Stimulated activated CD8-positive, alpha-beta memory T cell treated with anti-CD3 and anti-CD28 coated beads, Interleukin-4, amount 100 ng/mL, for 4 hours (primary cell): ENCODE data around the gene CHMP5.

ENCODE experiments used
- DNase-seq, 2 donors: peaks; one replicate each; pipeline ENCODE4 v3.0.0-alpha.2; 2020; ENCODE audit warnings: low read depth in 2 of 2, low spot score in 1 of 2

The CHMP5 gene

GRCh38 chr9:33273266-33273971 lies 8.6 kb downstream of the CHMP5 start:
- DNase-seq, result no peak

- DNase-seq, result no peak
Measured at GRCh38 chr9:33273972-33274328, 9.1 kb downstream of the CHMP5 start.

GRCh38 chr9:33277484-33277883 lies 12.6 kb downstream of the CHMP5 start:
- no peak for DNase-seq

GRCh38 chr9:33285502-33285901 lies 20.7 kb downstream of the CHMP5 start:
- no peak for DNase-seq

GRCh38 chr9:33287087-33287490 lies 22.2 kb downstream of the CHMP5 start:
- no peak for DNase-seq

GRCh38 chr9:33288235-33288634 lies 23.4 kb downstream of the CHMP5 start:
- no peak for DNase-seq

- DNase-seq, result no peak
Measured at GRCh38 chr9:33288828-33289483, 24.1 kb downstream of the CHMP5 start.

GRCh38 chr9:33289496-33289895 lies 24.6 kb downstream of the CHMP5 start:
- DNase-seq, result no peak

GRCh38 chr9:33289936-33290246 lies 25.0 kb downstream of the CHMP5 start:
- no peak for DNase-seq

- peak; percentile 96 to 98 for DNase-seq
Measured at GRCh38 chr9:33290247-33291030, 25.6 kb downstream of the CHMP5 start, which contains the start of gene NFX1. Gene NFX1, plus strand, starts transcription at chr9:33290516. Its CDS starts 57 bp downstream, at chr9:33290573.

GRCh38 chr9:33291031-33291397 lies 26.2 kb downstream of the CHMP5 start:
- no peak for DNase-seq

- DNase-seq, result no peak
Measured at GRCh38 chr9:33291901-33292300, 27.1 kb downstream of the CHMP5 start.

GRCh38 chr9:33293782-33294181 lies 28.9 kb downstream of the CHMP5 start:
- no peak for DNase-seq

- DNase-seq, result no peak
Measured at GRCh38 chr9:33294670-33295432, 30.0 kb downstream of the CHMP5 start.

GRCh38 chr9:33295571-33295970 lies 30.7 kb downstream of the CHMP5 start:
- DNase-seq, result no peak

- DNase-seq, result no peak
Measured at GRCh38 chr9:33297432-33297831, 32.6 kb downstream of the CHMP5 start.

- no peak for DNase-seq
Measured at GRCh38 chr9:33300546-33300945, 35.7 kb downstream of the CHMP5 start.

GRCh38 chr9:33304362-33304761 lies 39.5 kb downstream of the CHMP5 start:
- no peak for DNase-seq

GRCh38 chr9:33306037-33306436 lies 41.2 kb downstream of the CHMP5 start:
- no peak for DNase-seq

- no peak for DNase-seq
Measured at GRCh38 chr9:33307067-33307466, 42.2 kb downstream of the CHMP5 start.

GRCh38 chr9:33309903-33310302 lies 45.1 kb downstream of the CHMP5 start:
- no peak for DNase-seq

GRCh38 chr9:33310748-33311147 lies 45.9 kb downstream of the CHMP5 start:
- DNase-seq, result no peak
